H9 (cell line): ENCODE measurements around the gene SMIM14. TPM values are rescaled to one million over a fixed set of nuclear protein-coding genes. Genes with fewer than 3 reads are reported as not detected.

ENCODE experiments used
- DNase-seq: peaks from one replicate; pipeline ENCODE4 v3.0.0-alpha.2; 2017
- H2AFZ ChIP-seq: one replicate; pipeline ENCODE4 v1.6.1; 2013; ENCODE audit warnings: mild to moderate bottlenecking, low read length, control low read depth, moderate library complexity
- H2AK5ac ChIP-seq: 2 replicates; pipeline ENCODE4 v1.6.1; 2013; ENCODE audit warnings: low read length, control low read depth, mixed read lengths; ENCODE audit not compliant: insufficient read length
- H2BK120ac ChIP-seq: one replicate; pipeline ENCODE4 v1.6.1; 2013; ENCODE audit warnings: low read depth, mild to moderate bottlenecking, low read length, control low read depth, inconsistent platforms; ENCODE audit not compliant: poor library complexity, severe bottlenecking
- H2BK12ac ChIP-seq: 2 replicates; pipeline ENCODE4 v1.6.1; 2013; ENCODE audit warnings: low read length, control low read depth, mixed read lengths, low read depth; ENCODE audit not compliant: insufficient read length
- H2BK15ac ChIP-seq: 2 replicates; pipeline ENCODE4 v1.6.1; 2013; ENCODE audit warnings: low read depth, low read length, control low read depth
- H2BK20ac ChIP-seq: one replicate; pipeline ENCODE4 v1.6.1; 2013; ENCODE audit warnings: low read depth, mild to moderate bottlenecking, low read length, control low read depth, inconsistent platforms; ENCODE audit not compliant: poor library complexity, severe bottlenecking
- H2BK5ac ChIP-seq: 2 replicates; pipeline ENCODE4 v1.6.1; 2013; ENCODE audit warnings: low read length, control low read depth, mixed read lengths; ENCODE audit not compliant: insufficient read length
- H3K14ac ChIP-seq: 2 replicates; pipeline ENCODE4 v1.6.1; 2013; ENCODE audit warnings: low read length, control low read depth; ENCODE audit not compliant: insufficient read depth
- H3K18ac ChIP-seq: 2 replicates; pipeline ENCODE4 v1.6.1; 2013; ENCODE audit warnings: low read depth, mild to moderate bottlenecking, mixed read lengths, low read length, control low read depth; ENCODE audit not compliant: insufficient read length
- H3K23ac ChIP-seq: 2 replicates; pipeline ENCODE4 v1.6.1; 2013; ENCODE audit warnings: low read length, control low read depth, mixed read lengths, low read depth; ENCODE audit not compliant: insufficient read length
- H3K23me2 ChIP-seq: 2 replicates; pipeline ENCODE4 v1.6.1; 2013; ENCODE audit warnings: low read depth, mild to moderate bottlenecking, mixed read lengths, low read length, control low read depth; ENCODE audit not compliant: insufficient read length, poor library complexity, severe bottlenecking
- H3K27ac ChIP-seq: 2 replicates; pipeline ENCODE4 v1.5.1; 2013; ENCODE audit warnings: low read length, control low read depth, mixed read lengths, low read depth; ENCODE audit not compliant: insufficient read length
- H3K27me3 ChIP-seq: 2 replicates; pipeline ENCODE4 v1.6.1; 2013; ENCODE audit warnings: low read length, control low read depth, inconsistent platforms; ENCODE audit not compliant: insufficient read depth
- H3K4ac ChIP-seq: 2 replicates; pipeline ENCODE4 v1.6.1; 2013; ENCODE audit warnings: low read depth, mild to moderate bottlenecking, control low read depth, inconsistent platforms, low read length, moderate library complexity
- H3K4me1 ChIP-seq: 2 replicates; pipeline ENCODE4 v1.6.1; 2013; ENCODE audit warnings: low read length, control low read depth, inconsistent platforms; ENCODE audit not compliant: insufficient read depth
- H3K4me2 ChIP-seq: 2 replicates; pipeline ENCODE4 v1.6.1; 2013; ENCODE audit warnings: low read length, control low read depth, mixed read lengths; ENCODE audit not compliant: insufficient read length, insufficient read depth
- H3K56ac ChIP-seq: 2 replicates; pipeline ENCODE4 v1.6.1; 2013; ENCODE audit warnings: low read depth, mild to moderate bottlenecking, mixed read lengths, low read length, control low read depth; ENCODE audit not compliant: insufficient read length
- H3K79me1 ChIP-seq: 2 replicates; pipeline ENCODE4 v1.6.1; 2013; ENCODE audit warnings: low read depth, mild to moderate bottlenecking, moderate library complexity, low read length, control low read depth, inconsistent platforms; ENCODE audit not compliant: insufficient read depth, poor library complexity, severe bottlenecking
- H3K79me2 ChIP-seq: 2 replicates; pipeline ENCODE4 v1.6.1; 2013; ENCODE audit warnings: low read length, control low read depth, inconsistent platforms; ENCODE audit not compliant: insufficient read depth
- H3K9ac ChIP-seq: 2 replicates; pipeline ENCODE4 v1.6.1; 2013; ENCODE audit warnings: low read length, control low read depth, mixed read lengths; ENCODE audit not compliant: insufficient read length; ENCODE audit errors: extremely low read depth
- H3K9me3 ChIP-seq: one replicate; pipeline ENCODE4 v1.6.1; 2013; ENCODE audit warnings: low read depth, low read length, inconsistent platforms; ENCODE audit not compliant: control insufficient read depth
- H3T11ph ChIP-seq: one replicate; pipeline ENCODE4 v1.6.1; 2013; ENCODE audit warnings: mild to moderate bottlenecking, low read length, control low read depth, inconsistent platforms
- H4K20me1 ChIP-seq: one replicate; pipeline ENCODE4 v1.6.1; 2013; ENCODE audit not compliant: control insufficient read depth, insufficient read length, insufficient read depth
- H4K5ac ChIP-seq: 2 replicates; pipeline ENCODE4 v1.6.1; 2013; ENCODE audit warnings: low read depth, mild to moderate bottlenecking, mixed read lengths, low read length, control low read depth; ENCODE audit not compliant: insufficient read length
- H4K8ac ChIP-seq: replicated peaks from 2 replicates; pipeline ENCODE4 v1.6.1; 2013; ENCODE audit warnings: low read length, control low read depth, mixed read lengths, low read depth; ENCODE audit not compliant: insufficient read length
- H4K91ac ChIP-seq: 2 replicates; pipeline ENCODE4 v1.6.1; 2013; ENCODE audit warnings: low read depth, mild to moderate bottlenecking, moderate library complexity, mixed read lengths, low read length, control low read depth; ENCODE audit not compliant: insufficient read length
- H3K27ac Mint-ChIP-seq, 3 experiments: 2 replicates in 2 of 3; 3 replicates in 1 of 3; pipeline ENCODE4 v1.8.0; 2020 to 2021; ENCODE audit warnings: mixed read lengths in 3 of 3, mild to moderate bottlenecking in 1 of 3, moderate library complexity in 1 of 3
- H3K27me3 Mint-ChIP-seq: 2 replicates; pipeline ENCODE4 v1.8.0; 2021; ENCODE audit warnings: low read depth, mild to moderate bottlenecking, moderate library complexity, mixed read lengths
- H3K36me3 Mint-ChIP-seq, 3 experiments: 2 replicates in 2 of 3; 3 replicates in 1 of 3; pipeline ENCODE4 v1.8.0; 2020 to 2021; ENCODE audit warnings: low read depth in 3 of 3, mixed read lengths in 3 of 3; ENCODE audit not compliant: insufficient read depth in 1 of 3
- H3K4me1 Mint-ChIP-seq, 2 experiments: 2 replicates each; pipeline ENCODE4 v1.8.0; 2020; ENCODE audit warnings: mixed read lengths in 2 of 2
- H3K4me3 Mint-ChIP-seq, 2 experiments: 2 replicates in 1 of 2; 3 replicates in 1 of 2; pipeline ENCODE4 v1.8.0; 2020 to 2021; ENCODE audit warnings: mild to moderate bottlenecking in 2 of 2, mixed read lengths in 2 of 2, moderate library complexity in 1 of 2
- H3K9me3 Mint-ChIP-seq, 2 experiments: 2 replicates in 1 of 2; 3 replicates in 1 of 2; pipeline ENCODE4 v1.8.0; 2020; ENCODE audit warnings: mild to moderate bottlenecking in 2 of 2, mixed read lengths in 2 of 2, moderate library complexity in 1 of 2
- CTCF ChIP-seq: fragments of 200-600 bp; sonication (generic); conservative IDR thresholded peaks from 3 replicates; pipeline ENCODE4 v1.8.0; 2021; ENCODE audit warnings: antibody characterized with exemption, mild to moderate bottlenecking
- WGBS: extraction: QIAGEN DNeasy Blood & Tissue Kit; methylation state at CpG from one replicate; pipeline ENCODE4 v1.1.7; 2013; ENCODE audit warnings: missing lambda C conversion rate, low lambda C conversion rate, mixed read lengths; ENCODE audit not compliant: insufficient read length; ENCODE audit errors: extremely low coverage; 5-methylcytosine and 5-hydroxymethylcytosine counted together
- total RNA-seq: library from RNA; stranded (reverse); gene quantifications from 2 replicates; pipeline ENCODE4 v1.2.1, GENCODE V29; 2021

Gene SMIM14
- total RNA-seq, 1 experiment from 2014 or later = 19.4 TPM

- H3K14ac ChIP-seq = no peak overlapping the region
- no peak overlapping the region for H4K8ac ChIP-seq
- H2BK120ac ChIP-seq = no peak overlapping the region
- Mint-ChIP-seq H3K9me3 (peaks cover 13% of the 10 kb centered on the region in 2 experiments), H3K27me3 (no peaks in the 10 kb centered on the region), H3K36me3 (peaks cover 14 to 22% (median 18%) of the 10 kb centered on the region in 3 experiments), H3K4me1 (peaks cover 7 to 10% of the 10 kb centered on the region in 2 experiments), H3K27ac (peak overlapping the region; percentile 3 to 41 (median 4); a peak in 2 of 7 replicates), H3K4me3 (no peak overlapping the region)
- no peaks in the 10 kb centered on the region for H3K23me2 ChIP-seq
- H3K18ac ChIP-seq = no peak overlapping the region
- no peak overlapping the region for H2AFZ ChIP-seq
- no peak overlapping the region for H3T11ph ChIP-seq
- no peak overlapping the region for H3K4me2 ChIP-seq
- no peak overlapping the region for H3K9ac ChIP-seq
- no peak overlapping the region for H4K91ac ChIP-seq
- no peak overlapping the region for H2BK20ac ChIP-seq
- no peak overlapping the region for H2BK15ac ChIP-seq
- no peak overlapping the region for H2BK5ac ChIP-seq
- no peak for DNase-seq
- H3K79me2 ChIP-seq = no peaks in the 10 kb centered on the region
- H3K27me3 ChIP-seq = no peaks in the 10 kb centered on the region
- no peak overlapping the region for H4K5ac ChIP-seq
- no peak for TF ChIP-seq CTCF
- no CpG with 5 or more reads among the region's 6 CpGs for WGBS
- H3K4me1 ChIP-seq = no peaks in the 10 kb centered on the region
- no peak overlapping the region for H2BK12ac ChIP-seq
- no peaks in the 10 kb centered on the region for H3K79me1 ChIP-seq
- H3K9me3 ChIP-seq = no peaks in the 10 kb centered on the region
- no peak overlapping the region for H3K56ac ChIP-seq
- H3K27ac ChIP-seq = no peak overlapping the region
- no peak overlapping the region for H3K4ac ChIP-seq
- no peaks in the 10 kb centered on the region for H4K20me1 ChIP-seq
- no peak overlapping the region for H3K23ac ChIP-seq
- H2AK5ac ChIP-seq = no peak overlapping the region
These were observed 75.3 kb downstream of the SMIM14 start for GRCh38 chr4:39563346-39563847.
